Measurements from ENCODE around the gene TNFRSF9. TPM values are rescaled to one million over a fixed set of nuclear protein-coding genes. Genes with fewer than 3 reads are reported as not detected.

Gene TNFRSF9
- total RNA-seq, 1 experiment from 2014 or later = not detected

- no peaks in the 10 kb centered on the region for H3K27me3 Mint-ChIP-seq (ENCODE audit: low read depth)
- ATAC-seq = peak; percentile 100
- peak; percentile 89 for DNase-seq (ENCODE audit: low spot score)
- ChIA-PET CTCF (interaction anchor here (0.5 to 2.9 kb wide), 47 partner anchors 9 to 1794 kb away, joined by 3 to 81 read pairs (median 4); partner anchors contain the start of genes SLC45A1 and TNFRSF9), POLR2A (interaction anchor here (0.6 to 1.8 kb wide), 3 partner anchors 16 to 355 kb away, joined by 5 to 6 read pairs (median 5); no protein-coding TSS in a partner anchor)
- no peak overlapping the region for H3K27ac Mint-ChIP-seq
- H3K9me3 Mint-ChIP-seq = no peaks in the 10 kb centered on the region
- TF ChIP-seq SP1 (CRISPR knock-in tag; conservative IDR thresholded peaks at IDR 0.05) = no peak
- TF ChIP-seq, protein P1, sequence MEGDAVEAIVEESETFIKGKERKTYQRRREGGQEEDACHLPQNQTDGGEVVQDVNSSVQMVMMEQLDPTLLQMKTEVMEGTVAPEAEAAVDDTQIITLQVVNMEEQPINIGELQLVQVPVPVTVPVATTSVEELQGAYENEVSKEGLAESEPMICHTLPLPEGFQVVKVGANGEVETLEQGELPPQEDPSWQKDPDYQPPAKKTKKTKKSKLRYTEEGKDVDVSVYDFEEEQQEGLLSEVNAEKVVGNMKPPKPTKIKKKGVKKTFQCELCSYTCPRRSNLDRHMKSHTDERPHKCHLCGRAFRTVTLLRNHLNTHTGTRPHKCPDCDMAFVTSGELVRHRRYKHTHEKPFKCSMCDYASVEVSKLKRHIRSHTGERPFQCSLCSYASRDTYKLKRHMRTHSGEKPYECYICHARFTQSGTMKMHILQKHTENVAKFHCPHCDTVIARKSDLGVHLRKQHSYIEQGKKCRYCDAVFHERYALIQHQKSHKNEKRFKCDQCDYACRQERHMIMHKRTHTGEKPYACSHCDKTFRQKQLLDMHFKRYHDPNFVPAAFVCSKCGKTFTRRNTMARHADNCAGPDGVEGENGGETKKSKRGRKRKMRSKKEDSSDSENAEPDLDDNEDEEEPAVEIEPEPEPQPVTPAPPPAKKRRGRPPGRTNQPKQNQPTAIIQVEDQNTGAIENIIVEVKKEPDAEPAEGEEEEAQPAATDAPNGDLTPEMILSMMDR (IDR thresholded peaks at IDR 0.05) = peak; percentile 88
- peaks cover 66% of the 10 kb centered on the region for H3K36me3 Mint-ChIP-seq
- H3K4me3 Mint-ChIP-seq = no peak overlapping the region
- 0 out of 2 replicates have a peak, but pooled peaks cover 2% of the 10 kb centered on the region for H3K4me1 Mint-ChIP-seq
Observed at GRCh38 chr1:7975212-7975865, 34.7 kb upstream of the TNFRSF9 start.

- DNase-seq (ENCODE audit: low spot score) = no peak
- ChIA-PET POLR2A (no interaction called here), CTCF (interaction anchor here (0.7 kb wide), 1 partner anchor 8 kb away, joined by 4 read pairs; no protein-coding TSS in a partner anchor)
- Mint-ChIP-seq H3K4me1 (0 out of 2 replicates have a peak, but pooled peaks cover 2% of the 10 kb centered on the region), H3K27me3 (ENCODE audit: low read depth) (no peaks in the 10 kb centered on the region), H3K36me3 (peaks cover 61% of the 10 kb centered on the region), H3K9me3 (no peaks in the 10 kb centered on the region), H3K27ac (no peak overlapping the region), H3K4me3 (no peak overlapping the region)
- ATAC-seq = no peak
- TF ChIP-seq, protein P2, sequence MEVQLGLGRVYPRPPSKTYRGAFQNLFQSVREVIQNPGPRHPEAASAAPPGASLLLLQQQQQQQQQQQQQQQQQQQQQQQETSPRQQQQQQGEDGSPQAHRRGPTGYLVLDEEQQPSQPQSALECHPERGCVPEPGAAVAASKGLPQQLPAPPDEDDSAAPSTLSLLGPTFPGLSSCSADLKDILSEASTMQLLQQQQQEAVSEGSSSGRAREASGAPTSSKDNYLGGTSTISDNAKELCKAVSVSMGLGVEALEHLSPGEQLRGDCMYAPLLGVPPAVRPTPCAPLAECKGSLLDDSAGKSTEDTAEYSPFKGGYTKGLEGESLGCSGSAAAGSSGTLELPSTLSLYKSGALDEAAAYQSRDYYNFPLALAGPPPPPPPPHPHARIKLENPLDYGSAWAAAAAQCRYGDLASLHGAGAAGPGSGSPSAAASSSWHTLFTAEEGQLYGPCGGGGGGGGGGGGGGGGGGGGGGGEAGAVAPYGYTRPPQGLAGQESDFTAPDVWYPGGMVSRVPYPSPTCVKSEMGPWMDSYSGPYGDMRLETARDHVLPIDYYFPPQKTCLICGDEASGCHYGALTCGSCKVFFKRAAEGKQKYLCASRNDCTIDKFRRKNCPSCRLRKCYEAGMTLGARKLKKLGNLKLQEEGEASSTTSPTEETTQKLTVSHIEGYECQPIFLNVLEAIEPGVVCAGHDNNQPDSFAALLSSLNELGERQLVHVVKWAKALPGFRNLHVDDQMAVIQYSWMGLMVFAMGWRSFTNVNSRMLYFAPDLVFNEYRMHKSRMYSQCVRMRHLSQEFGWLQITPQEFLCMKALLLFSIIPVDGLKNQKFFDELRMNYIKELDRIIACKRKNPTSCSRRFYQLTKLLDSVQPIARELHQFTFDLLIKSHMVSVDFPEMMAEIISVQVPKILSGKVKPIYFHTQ (CRISPR knock-in tag; IDR thresholded peaks at IDR 0.05) = no peak
- TF ChIP-seq ZBTB21 (CRISPR knock-in tag; IDR thresholded peaks at IDR 0.05; ENCODE audit: borderline replicate concordance) = no peak
- TF ChIP-seq SMAD4 (CRISPR knock-in tag; IDR thresholded peaks at IDR 0.05) = no peak
- TF ChIP-seq MXD4 (CRISPR knock-in tag; IDR thresholded peaks at IDR 0.05; ENCODE audit: borderline replicate concordance) = no peak
- no peak for TF ChIP-seq CREM (CRISPR knock-in tag; IDR thresholded peaks at IDR 0.05)
- TF ChIP-seq FOXJ3 (CRISPR knock-in tag; IDR thresholded peaks at IDR 0.05; ENCODE audit: borderline replicate concordance) = no peak
- no peak for TF ChIP-seq TEAD1 (CRISPR knock-in tag; IDR thresholded peaks at IDR 0.05)
- TF ChIP-seq KAT7 (CRISPR knock-in tag; IDR thresholded peaks at IDR 0.05; ENCODE audit: borderline replicate concordance) = no peak
- no peak for TF ChIP-seq ETV6 (CRISPR knock-in tag; IDR thresholded peaks at IDR 0.05)
- no peak for TF ChIP-seq E2F1 (CRISPR knock-in tag; IDR thresholded peaks at IDR 0.05)
- TF ChIP-seq RORB (CRISPR knock-in tag; IDR thresholded peaks at IDR 0.05) = no peak
- no peak for TF ChIP-seq ZNF317 (CRISPR knock-in tag; IDR thresholded peaks at IDR 0.05; ENCODE audit: borderline replicate concordance, low read depth)
- no peak for TF ChIP-seq JUN (CRISPR knock-in tag; IDR thresholded peaks at IDR 0.05)
- TF ChIP-seq ZNF219 (CRISPR knock-in tag; IDR thresholded peaks at IDR 0.05; ENCODE audit: borderline replicate concordance) = no peak
- TF ChIP-seq ZNF671 (CRISPR knock-in tag; IDR thresholded peaks at IDR 0.05) = no peak
- no peak for TF ChIP-seq MAX (CRISPR knock-in tag; IDR thresholded peaks at IDR 0.05)
- TF ChIP-seq EMX1 (CRISPR knock-in tag; IDR thresholded peaks at IDR 0.05) = no peak
Observed at GRCh38 chr1:7973086-7973485, 32.4 kb upstream of the TNFRSF9 start.
